ENCODE data around the gene TMEM231.
A peak's percentile ranks its signal among the peaks of the same experiment; 100 is the strongest.

Gene TMEM231

GRCh38 chr16:75579281-75579834 is 23.3 kb upstream of the TMEM231 start:
- Histone ChIP-seq H3K4me1 (ENCODE audit: control insufficient read depth, insufficient read depth, low read length) (peaks cover 17% of the 10 kb centered on the region), H3K27ac (ENCODE audit: low read depth, low read length) (no peak overlapping the region), H3K9me3 (ENCODE audit: control insufficient read depth, insufficient read depth, low read length) (no peaks in the 10 kb centered on the region), H3K27me3 (ENCODE audit: control insufficient read depth, insufficient read depth, low read length) (no peaks in the 10 kb centered on the region), H3K4me3 (ENCODE audit: low read depth, low read length) (no peak overlapping the region), H3K36me3 (ENCODE audit: control insufficient read depth, insufficient read depth, low read length) (peaks cover 47% of the 10 kb centered on the region), H3K9ac (ENCODE audit: low read depth, low read length) (no peak overlapping the region)

GRCh38 chr16:75578725-75579124 is 22.7 kb upstream of the TMEM231 start:
- peaks cover 17% of the 10 kb centered on the region for H3K4me1 ChIP-seq (ENCODE audit: control insufficient read depth, insufficient read depth, low read length)
- H3K36me3 ChIP-seq (ENCODE audit: control insufficient read depth, insufficient read depth, low read length) = peaks cover 53% of the 10 kb centered on the region

GRCh38 chr16:75578212-75578611 is 22.2 kb upstream of the TMEM231 start:
- H3K27me3 ChIP-seq (ENCODE audit: control insufficient read depth, insufficient read depth, low read length) = no peaks in the 10 kb centered on the region
- no peak overlapping the region for H3K9ac ChIP-seq (ENCODE audit: low read depth, low read length)
- no peak overlapping the region for H3K4me3 ChIP-seq (ENCODE audit: low read depth, low read length)
- peaks cover 17% of the 10 kb centered on the region for H3K4me1 ChIP-seq (ENCODE audit: control insufficient read depth, insufficient read depth, low read length)
- H3K36me3 ChIP-seq (ENCODE audit: control insufficient read depth, insufficient read depth, low read length) = peaks cover 58% of the 10 kb centered on the region
- no peaks in the 10 kb centered on the region for H3K9me3 ChIP-seq (ENCODE audit: control insufficient read depth, insufficient read depth, low read length)
- H3K27ac ChIP-seq (ENCODE audit: low read depth, low read length) = no peak overlapping the region

More at GRCh38 chr16:75578725-75579124, 22.7 kb upstream of the TMEM231 start:
- Histone ChIP-seq H3K9me3 (ENCODE audit: control insufficient read depth, insufficient read depth, low read length) (no peaks in the 10 kb centered on the region), H3K27me3 (ENCODE audit: control insufficient read depth, insufficient read depth, low read length) (no peaks in the 10 kb centered on the region), H3K9ac (ENCODE audit: low read depth, low read length) (no peak overlapping the region), H3K4me3 (ENCODE audit: low read depth, low read length) (no peak overlapping the region), H3K27ac (ENCODE audit: low read depth, low read length) (no peak overlapping the region)

- Histone ChIP-seq H3K9ac (ENCODE audit: low read depth, low read length) (no peak overlapping the region), H3K36me3 (ENCODE audit: control insufficient read depth, insufficient read depth, low read length) (peaks cover 71% of the 10 kb centered on the region), H3K4me3 (ENCODE audit: low read depth, low read length) (no peak overlapping the region), H3K4me1 (ENCODE audit: control insufficient read depth, insufficient read depth, low read length) (peaks cover 17% of the 10 kb centered on the region), H3K9me3 (ENCODE audit: control insufficient read depth, insufficient read depth, low read length) (no peaks in the 10 kb centered on the region), H3K27me3 (ENCODE audit: control insufficient read depth, insufficient read depth, low read length) (no peaks in the 10 kb centered on the region), H3K27ac (ENCODE audit: low read depth, low read length) (peak overlapping the region; percentile 50)
Measured at GRCh38 chr16:75576384-75576811, 20.3 kb upstream of the TMEM231 start.

GRCh38 chr16:75575958-75576357 is 19.9 kb upstream of the TMEM231 start:
- H3K4me3 ChIP-seq (ENCODE audit: low read depth, low read length) = no peak overlapping the region
- peaks cover 17% of the 10 kb centered on the region for H3K4me1 ChIP-seq (ENCODE audit: control insufficient read depth, insufficient read depth, low read length)
- no peaks in the 10 kb centered on the region for H3K9me3 ChIP-seq (ENCODE audit: control insufficient read depth, insufficient read depth, low read length)
- H3K27ac ChIP-seq (ENCODE audit: low read depth, low read length) = no peak overlapping the region
- no peaks in the 10 kb centered on the region for H3K27me3 ChIP-seq (ENCODE audit: control insufficient read depth, insufficient read depth, low read length)
- no peak overlapping the region for H3K9ac ChIP-seq (ENCODE audit: low read depth, low read length)
- H3K36me3 ChIP-seq (ENCODE audit: control insufficient read depth, insufficient read depth, low read length) = peaks cover 75% of the 10 kb centered on the region

GRCh38 chr16:75573955-75574354 is 17.9 kb upstream of the TMEM231 start:
- H3K9ac ChIP-seq (ENCODE audit: low read depth, low read length) = no peak overlapping the region
- no peaks in the 10 kb centered on the region for H3K27me3 ChIP-seq (ENCODE audit: control insufficient read depth, insufficient read depth, low read length)
- H3K9me3 ChIP-seq (ENCODE audit: control insufficient read depth, insufficient read depth, low read length) = no peaks in the 10 kb centered on the region
- peaks cover 89% of the 10 kb centered on the region for H3K36me3 ChIP-seq (ENCODE audit: control insufficient read depth, insufficient read depth, low read length)
- no peak overlapping the region for H3K4me3 ChIP-seq (ENCODE audit: low read depth, low read length)
- H3K27ac ChIP-seq (ENCODE audit: low read depth, low read length) = no peak overlapping the region
- peaks cover 17% of the 10 kb centered on the region for H3K4me1 ChIP-seq (ENCODE audit: control insufficient read depth, insufficient read depth, low read length)

GRCh38 chr16:75572864-75573542 is 17.0 kb upstream of the TMEM231 start:
- Histone ChIP-seq H3K36me3 (ENCODE audit: control insufficient read depth, insufficient read depth, low read length) (peaks cover 89% of the 10 kb centered on the region), H3K9me3 (ENCODE audit: control insufficient read depth, insufficient read depth, low read length) (no peaks in the 10 kb centered on the region), H3K27me3 (ENCODE audit: control insufficient read depth, insufficient read depth, low read length) (no peaks in the 10 kb centered on the region), H3K4me1 (ENCODE audit: control insufficient read depth, insufficient read depth, low read length) (peaks cover 17% of the 10 kb centered on the region), H3K9ac (ENCODE audit: low read depth, low read length) (no peak overlapping the region), H3K27ac (ENCODE audit: low read depth, low read length) (no peak overlapping the region), H3K4me3 (ENCODE audit: low read depth, low read length) (no peak overlapping the region)

GRCh38 chr16:75570396-75571065 is 14.5 kb upstream of the TMEM231 start:
- Histone ChIP-seq H3K27me3 (ENCODE audit: control insufficient read depth, insufficient read depth, low read length) (no peaks in the 10 kb centered on the region), H3K4me3 (ENCODE audit: low read depth, low read length) (no peak overlapping the region), H3K4me1 (ENCODE audit: control insufficient read depth, insufficient read depth, low read length) (peaks cover 7% of the 10 kb centered on the region), H3K9ac (ENCODE audit: low read depth, low read length) (no peak overlapping the region), H3K36me3 (ENCODE audit: control insufficient read depth, insufficient read depth, low read length) (peaks cover 70% of the 10 kb centered on the region), H3K27ac (ENCODE audit: low read depth, low read length) (no peak overlapping the region), H3K9me3 (ENCODE audit: control insufficient read depth, insufficient read depth, low read length) (no peaks in the 10 kb centered on the region)

GRCh38 chr16:75567911-75568310 is 11.9 kb upstream of the TMEM231 start:
- H3K9ac ChIP-seq (ENCODE audit: low read depth, low read length) = no peak overlapping the region
- no peak overlapping the region for H3K4me3 ChIP-seq (ENCODE audit: low read depth, low read length)
- no peaks in the 10 kb centered on the region for H3K9me3 ChIP-seq (ENCODE audit: control insufficient read depth, insufficient read depth, low read length)
- no peaks in the 10 kb centered on the region for H3K27me3 ChIP-seq (ENCODE audit: control insufficient read depth, insufficient read depth, low read length)
- peaks cover 18% of the 10 kb centered on the region for H3K4me1 ChIP-seq (ENCODE audit: control insufficient read depth, insufficient read depth, low read length)
- H3K27ac ChIP-seq (ENCODE audit: low read depth, low read length) = no peak overlapping the region
- H3K36me3 ChIP-seq (ENCODE audit: control insufficient read depth, insufficient read depth, low read length) = peaks cover 48% of the 10 kb centered on the region

GRCh38 chr16:75566758-75567255 is 10.8 kb upstream of the TMEM231 start:
- H3K27ac ChIP-seq (ENCODE audit: low read depth, low read length) = peak overlapping the region; percentile 68
- H3K9me3 ChIP-seq (ENCODE audit: control insufficient read depth, insufficient read depth, low read length) = no peaks in the 10 kb centered on the region
- H3K4me1 ChIP-seq (ENCODE audit: control insufficient read depth, insufficient read depth, low read length) = peaks cover 18% of the 10 kb centered on the region
- peak overlapping the region; percentile 76 for H3K4me3 ChIP-seq (ENCODE audit: low read depth, low read length)
- no peaks in the 10 kb centered on the region for H3K27me3 ChIP-seq (ENCODE audit: control insufficient read depth, insufficient read depth, low read length)
- peak overlapping the region; percentile 55; the same call in 1 of the 2 replicates for H3K9ac ChIP-seq (ENCODE audit: low read depth, low read length)
- H3K36me3 ChIP-seq (ENCODE audit: control insufficient read depth, insufficient read depth, low read length) = peaks cover 40% of the 10 kb centered on the region
